Measurements from ENCODE around the gene CDC42EP3. TPM values are rescaled to one million over a fixed set of nuclear protein-coding genes. Genes with fewer than 3 reads are reported as not detected.

CDC42EP3 gene
- total RNA-seq, 2 experiments from 2014 or later = 51.1 to 52.2 TPM

GRCh38 chr2:37600735-37601134 lies 70.7 kb downstream of the CDC42EP3 start:
- CTCF ChIA-PET = interaction anchor here (1.0 to 3.4 kb wide), 10 partner anchors 10 to 233 kb away, joined by 3 to 21 read pairs (median 7); partner anchors contain the start of gene CDC42EP3
- peaks cover 68% of the 10 kb centered on the region for H3K4me1 Mint-ChIP-seq

DNA sequence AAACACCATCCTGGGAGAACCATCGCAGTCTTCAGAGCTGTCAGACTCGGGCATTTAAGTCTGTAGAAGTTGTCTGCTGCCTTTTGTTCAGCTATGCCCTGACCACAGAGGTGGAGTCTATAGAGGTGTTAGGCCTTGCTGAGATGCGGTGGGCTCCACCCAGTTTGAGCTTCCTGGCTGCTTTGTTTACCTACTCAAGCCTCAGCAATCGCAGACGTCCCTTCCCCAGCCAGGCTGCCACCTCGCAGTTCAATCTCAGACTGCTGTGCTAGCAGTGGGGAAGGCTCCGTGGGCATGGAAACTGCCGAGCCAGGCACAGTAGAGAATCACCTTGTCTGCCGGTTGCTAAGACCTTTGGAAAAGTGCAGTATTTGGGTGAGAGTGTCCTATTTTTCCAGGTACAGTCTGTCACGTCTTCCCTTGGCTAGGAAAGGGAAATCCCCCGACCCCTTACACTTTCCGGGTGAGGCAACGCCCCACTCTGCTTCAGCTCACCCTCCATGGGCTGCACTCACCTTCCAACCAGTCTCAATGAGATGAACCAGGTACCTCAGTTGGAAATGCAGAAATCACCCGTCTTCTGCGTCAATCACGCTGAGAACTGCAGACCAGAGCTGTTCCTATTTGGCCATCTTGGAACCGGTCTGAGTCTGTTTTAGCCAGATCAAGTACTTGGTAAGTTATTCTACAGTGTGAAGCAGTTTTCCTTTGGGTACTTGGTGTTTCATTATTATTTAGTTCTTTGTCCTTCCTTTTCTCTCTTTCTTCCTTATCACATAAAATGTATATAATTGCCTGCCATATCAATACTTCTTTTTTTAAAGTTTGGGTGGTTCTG lies 71.5 kb downstream of the CDC42EP3 start:
- Mint-ChIP-seq H3K36me3 (ENCODE audit: low read depth) (peaks cover 90% of the 10 kb centered on the region), H3K4me1 (peaks cover 67% of the 10 kb centered on the region), H3K4me3 (peak overlapping the region; percentile 85), H3K27me3 (peaks cover 6% of the 10 kb centered on the region), H3K27ac (peak overlapping the region; percentile 89), H3K9me3 (peaks cover 48% of the 10 kb centered on the region)
- ChIA-PET CTCF (interaction anchor here (0.8 to 3.4 kb wide), 14 partner anchors 9 to 234 kb away, joined by 3 to 21 read pairs (median 5); partner anchors contain the start of gene CDC42EP3), POLR2A (interaction anchor here (0.6 to 6.9 kb wide), 25 partner anchors 9 to 443 kb away, joined by 3 to 95 read pairs (median 4); partner anchors contain the start of genes CDC42EP3 and EIF2AK2)
- DNase-seq = peak; percentile 84

More at GRCh38 chr2:37600735-37601134, 70.7 kb downstream of the CDC42EP3 start:
- DNase-seq = no peak
- Mint-ChIP-seq H3K27ac (peak overlapping the region; percentile 89), H3K36me3 (ENCODE audit: low read depth) (peaks cover 90% of the 10 kb centered on the region), H3K4me3 (peak overlapping the region; percentile 85), H3K9me3 (peaks cover 44% of the 10 kb centered on the region), H3K27me3 (peaks cover 5% of the 10 kb centered on the region)
- POLR2A ChIA-PET = interaction anchor here (0.7 to 6.9 kb wide), 19 partner anchors 9 to 444 kb away, joined by 3 to 95 read pairs (median 4); partner anchors contain the start of genes CDC42EP3 and EIF2AK2

GRCh38 chr2:37593694-37594093 lies 77.7 kb downstream of the CDC42EP3 start:
- peaks cover 6% of the 10 kb centered on the region for H3K27me3 Mint-ChIP-seq
- H3K9me3 Mint-ChIP-seq = peaks cover 36% of the 10 kb centered on the region
- H3K36me3 Mint-ChIP-seq (ENCODE audit: low read depth) = peaks cover 46% of the 10 kb centered on the region
- H3K4me1 Mint-ChIP-seq = peaks cover 40% of the 10 kb centered on the region
- CTCF ChIA-PET = no interaction called here
- no peak overlapping the region for H3K4me3 Mint-ChIP-seq
- no peak overlapping the region for H3K27ac Mint-ChIP-seq
- POLR2A ChIA-PET = no interaction called here
- DNase-seq = no peak

DNA sequence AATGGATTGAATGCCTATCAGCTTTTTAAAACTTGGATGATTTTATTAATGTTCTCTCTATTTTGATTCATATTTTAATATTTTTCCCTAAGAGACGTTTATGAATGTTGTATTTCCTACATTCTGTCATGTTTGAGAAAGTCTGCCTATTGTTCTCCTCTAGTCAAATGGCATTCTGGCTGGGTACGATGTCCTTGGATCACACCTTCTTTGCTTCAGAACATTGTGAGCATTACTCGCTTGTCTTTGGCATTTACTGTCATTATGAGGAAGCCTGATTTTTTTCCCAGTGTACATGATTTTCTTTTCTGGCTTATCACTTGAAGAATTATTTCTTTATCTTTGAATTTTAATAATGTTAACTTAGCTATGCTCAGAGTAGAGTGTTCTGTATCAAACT lies 78.4 kb downstream of the CDC42EP3 start:
- H3K4me1 Mint-ChIP-seq = peaks cover 42% of the 10 kb centered on the region
- ChIA-PET CTCF (no interaction called here), POLR2A (no interaction called here)
- H3K9me3 Mint-ChIP-seq = peaks cover 32% of the 10 kb centered on the region
- no peak for DNase-seq
- no peak overlapping the region for H3K27ac Mint-ChIP-seq
- peaks cover 6% of the 10 kb centered on the region for H3K27me3 Mint-ChIP-seq
- no peak overlapping the region for H3K4me3 Mint-ChIP-seq
- peaks cover 39% of the 10 kb centered on the region for H3K36me3 Mint-ChIP-seq (ENCODE audit: low read depth)
